HCT116 (cell line): Measurements from ENCODE around the gene SEZ6. TPM values are rescaled to one million over a fixed set of nuclear protein-coding genes. Genes with fewer than 3 reads are reported as not detected.

Experiments used
- ATAC-seq: fragments of 200-7000 bp; cut with Tn5 transposase; 2 replicates; pipeline ENCODE4 v1.9.1; 2020; ENCODE audit warnings: mild to moderate bottlenecking, moderate library complexity
- BruUV-seq: library from RNA; stranded (reverse); fragments of 400-500 nt; replicated peaks from 2 replicates; lab custom pipeline; 2021; lab: Mats Ljungman, UMichigan
- CTCF ChIA-PET: fragments of 300-600 bp; sonication (Branson Sonifier 250); formaldehyde crosslinking; loops from one replicate; lab custom pipeline; 2021; ENCODE audit warnings: antibody characterized with exemption; lab: Charles Lee
- POLR2A ChIA-PET: fragments of 300-600, 350-600 bp; sonication (Branson Sonifier 250); formaldehyde crosslinking; loops from one replicate; lab custom pipeline; 2021; ENCODE audit warnings: antibody characterized with exemption; lab: Charles Lee
- RAD21 ChIA-PET, 2 experiments: fragments of 300-600 bp; sonication (Branson Sonifier 250); formaldehyde crosslinking; loops; one replicate each; lab custom pipeline; 2023; ENCODE audit warnings: low total read pairs in 2 of 2; ENCODE audit not compliant: uncharacterized antibody in 2 of 2, unreplicated experiment in 2 of 2, low non-redundant PET in 1 of 2; lab: Charles Lee
- DNase-seq: peaks from one replicate; pipeline ENCODE4 v3.0.0-alpha.2; 2010; ENCODE audit warnings: low read depth, low spot score
- H2AFZ ChIP-seq: fragments of 200-600 bp; shearing (Covaris generic), sonication (generic); 2 replicates; pipeline ENCODE4 v1.6.1; 2017; ENCODE audit warnings: low read depth, mixed run types, mixed read lengths, antibody characterized with exemption, low read length; ENCODE audit not compliant: poor library complexity, severe bottlenecking
- H3K27ac ChIP-seq: 2 replicates; pipeline ENCODE4 v1.5.1; 2012; ENCODE audit warnings: low read depth, low read length
- H3K27me3 ChIP-seq: fragments of 200-600 bp; sonication (generic); 2 replicates; pipeline ENCODE4 v1.6.1; 2016; ENCODE audit warnings: mixed run types, low read length, mixed read lengths; ENCODE audit not compliant: insufficient read depth
- H3K36me3 ChIP-seq, 2 experiments: fragments of 200-500 bp in 1 of 2; fragments of 200-600 bp in 1 of 2; sonication (Bioruptor generic) in 1 of 2; sonication (generic) in 1 of 2; 2 replicates each; pipeline versions ENCODE4 v1.5.1 to v1.6.1; 2014 to 2016; ENCODE audit warnings: low read length in 2 of 2, inconsistent platforms in 1 of 2, mixed read lengths in 1 of 2, mixed run types in 1 of 2; ENCODE audit not compliant: insufficient read depth in 2 of 2, control insufficient read depth in 1 of 2
- H3K4me1 ChIP-seq, 2 experiments: fragments of 200-600 bp in 1 of 2; sonication (generic) in 1 of 2; 2 replicates each; pipeline versions ENCODE4 v1.5.1 to v1.6.1; 2012 to 2017; ENCODE audit warnings: low read length in 2 of 2, inconsistent platforms in 1 of 2, mild to moderate bottlenecking in 1 of 2, mixed read lengths in 1 of 2, mixed run types in 1 of 2, moderate library complexity in 1 of 2; ENCODE audit not compliant: insufficient read depth in 2 of 2, control insufficient read depth in 1 of 2
- H3K4me2 ChIP-seq: fragments of 200-600 bp; sonication (generic); 2 replicates; pipeline ENCODE4 v1.6.1; 2017; ENCODE audit warnings: mixed run types, low read length, mixed read lengths
- H3K4me3 ChIP-seq, 2 experiments: fragments of 200-600 bp in 1 of 2; sonication (generic) in 1 of 2; replicated peaks in 1 of 2; 2 replicates each; pipeline ENCODE4 v1.5.1; 2011 to 2016; ENCODE audit warnings: low read length in 2 of 2, control low read depth in 1 of 2, low read depth in 1 of 2, mild to moderate bottlenecking in 1 of 2, mixed read lengths in 1 of 2, mixed run types in 1 of 2
- H3K79me2 ChIP-seq: fragments of 200-600 bp; sonication (generic); 2 replicates; pipeline ENCODE4 v1.6.1; 2017; ENCODE audit warnings: mild to moderate bottlenecking, mixed run types, low read length, moderate library complexity, mixed read lengths; ENCODE audit not compliant: insufficient read depth
- H3K9ac ChIP-seq: fragments of 200-600 bp; sonication (generic); 2 replicates; pipeline ENCODE4 v1.6.1; 2016; ENCODE audit warnings: low read length, mixed read lengths
- H3K9me2 ChIP-seq: fragments of 200-600 bp; sonication (generic), shearing (Covaris generic); 2 replicates; pipeline ENCODE4 v1.6.1; 2017; ENCODE audit warnings: mixed run types, mild to moderate bottlenecking, moderate library complexity; ENCODE audit not compliant: insufficient read depth
- H3K9me3 ChIP-seq, 2 experiments: fragments of 200-500 bp in 1 of 2; fragments of 200-600 bp in 1 of 2; sonication (Bioruptor generic) in 1 of 2; sonication (generic) in 1 of 2; 2 replicates each; pipeline ENCODE4 v1.6.1; 2014 to 2017; ENCODE audit warnings: low read length in 2 of 2, mixed read lengths in 2 of 2, inconsistent platforms in 1 of 2, low read depth in 1 of 2, mild to moderate bottlenecking in 1 of 2, mixed run types in 1 of 2, moderate library complexity in 1 of 2; ENCODE audit not compliant: control insufficient read depth in 1 of 2, insufficient read depth in 1 of 2
- H4K20me1 ChIP-seq: fragments of 200-600 bp; sonication (generic), shearing (Covaris generic); 2 replicates; pipeline ENCODE4 v1.6.1; 2017; ENCODE audit warnings: mixed run types, mild to moderate bottlenecking, moderate library complexity; ENCODE audit not compliant: insufficient read depth
- ATF3 ChIP-seq: IDR thresholded peaks from 2 replicates; pipeline ENCODE4 v1.6.1; 2012
- CBX3 ChIP-seq: IDR thresholded peaks from 2 replicates; pipeline ENCODE4 v1.6.1; 2012; ENCODE audit warnings: low read depth
- EGR1 ChIP-seq: IDR thresholded peaks from 2 replicates; pipeline ENCODE4 v1.6.1; 2012; ENCODE audit warnings: low read depth
- ELF1 ChIP-seq: IDR thresholded peaks from 2 replicates; pipeline ENCODE4 v1.6.1; 2012; ENCODE audit warnings: low read depth, borderline replicate concordance
- JUND ChIP-seq: IDR thresholded peaks from 2 replicates; pipeline ENCODE4 v1.6.1; 2012
- POLR2A ChIP-seq: IDR thresholded peaks from 2 replicates; pipeline ENCODE4 v1.7.0; 2011; ENCODE audit warnings: borderline replicate concordance; ENCODE audit not compliant: insufficient read depth, insufficient read length; ENCODE audit errors: extremely low read depth
- RAD21 ChIP-seq: IDR thresholded peaks from 2 replicates; pipeline ENCODE4 v1.6.1; 2012; ENCODE audit warnings: low read depth, mild to moderate bottlenecking
- SIN3A ChIP-seq: IDR thresholded peaks from 2 replicates; pipeline ENCODE4 v1.6.1; 2012; ENCODE audit warnings: low read depth
- SRF ChIP-seq: IDR thresholded peaks from 2 replicates; pipeline ENCODE4 v1.6.1; 2012; ENCODE audit warnings: low read depth
- TCF7L2 ChIP-seq: IDR thresholded peaks from 2 replicates; pipeline ENCODE4 v1.7.0; 2011; ENCODE audit warnings: borderline replicate concordance, inconsistent platforms; ENCODE audit not compliant: insufficient read depth, insufficient read length; ENCODE audit errors: extremely low read depth
- ZNF274 ChIP-seq: fragments of 200-500 bp; sonication (Bioruptor generic); IDR thresholded peaks from 2 replicates; pipeline ENCODE4 v1.6.1; 2014; ENCODE audit warnings: mild to moderate bottlenecking, low read depth, low read length, inconsistent platforms
- intact Hi-C: fragments of 100-400 bp; cut with micrococcal nuclease; formaldehyde crosslinking; loops from 2 replicates; pipeline ENCODE4 v1.10.0; 2022
- total RNA-seq: library from RNA; stranded (reverse); gene quantifications from one replicate; pipeline ENCODE4 v1.2.1, GENCODE V29; 2021; ENCODE audit not compliant: unreplicated experiment

The SEZ6 gene
- total RNA-seq, 1 experiment from 2014 or later: 0.22 TPM

DNA sequence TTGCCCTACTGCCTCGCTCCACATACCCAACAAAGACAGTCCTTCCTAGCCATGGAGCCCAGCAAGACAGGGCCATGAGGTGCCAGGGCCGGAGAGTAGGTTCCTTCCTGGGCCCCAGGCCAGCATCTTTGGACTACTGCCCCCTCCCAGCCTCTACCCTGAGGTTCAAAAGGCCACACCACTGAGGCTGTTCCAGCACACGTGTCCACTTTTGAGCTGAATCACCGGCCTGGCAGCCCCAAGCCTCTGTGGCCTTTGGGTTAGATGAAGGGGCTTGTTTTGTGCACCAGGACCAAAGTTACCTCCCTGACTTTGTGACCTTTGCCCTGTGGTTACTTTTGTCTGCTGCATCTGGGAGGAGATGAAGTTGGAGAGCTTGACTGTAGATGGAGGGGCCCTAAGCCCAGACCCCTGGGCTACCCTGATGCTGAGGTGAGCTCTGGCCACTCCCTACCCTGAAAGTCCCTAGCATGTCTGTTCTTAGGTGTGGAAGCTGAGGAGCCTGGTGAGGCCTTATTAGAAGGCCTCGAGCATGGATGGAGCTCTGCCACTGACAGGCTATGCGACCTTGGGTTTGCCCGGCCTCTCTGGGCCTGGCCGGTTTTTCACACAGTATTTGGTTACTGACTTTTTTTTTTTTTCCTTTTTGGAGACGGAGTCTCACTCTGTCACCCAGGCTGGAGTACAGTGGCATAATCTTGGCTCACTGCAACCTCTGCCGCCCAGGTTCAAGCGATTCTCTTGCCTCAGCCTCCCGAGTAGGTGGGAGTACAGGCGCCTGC, 12.0 kb downstream of the SEZ6 start:
- no peaks in the 10 kb centered on the region for H4K20me1 ChIP-seq
- DNase-seq (no peak), ATAC-seq (no peak)
- peaks cover 13% of the 10 kb centered on the region; the same call in 1 of the 2 replicates for H3K27me3 ChIP-seq
- no peak overlapping the region for H3K9ac ChIP-seq
- H3K4me2 ChIP-seq: no peak overlapping the region
- ChIA-PET CTCF (interaction anchor here (1.8 kb wide), 1 partner anchor 130 kb away, joined by 4 read pairs; no protein-coding TSS in a partner anchor), RAD21 (no interaction called here), POLR2A (no interaction called here)
- H3K4me1 ChIP-seq: peaks cover 3 to 4% of the 10 kb centered on the region in 2 experiments; a peak in 1 of 4 replicates
- no peaks in the 10 kb centered on the region for H3K36me3 ChIP-seq
- BruUV-seq: no TSS peak
- no peaks in the 10 kb centered on the region for H3K79me2 ChIP-seq
- TF ChIP-seq SIN3A: no peak
- no peak for TF ChIP-seq CBX3
- no peak for TF ChIP-seq TCF7L2
- TF ChIP-seq ZNF274: no peak
- TF ChIP-seq POLR2A: no peak
- no peak for TF ChIP-seq RAD21
- no peak for TF ChIP-seq EGR1
- no peak for TF ChIP-seq ATF3
- TF ChIP-seq ELF1: no peak
- TF ChIP-seq JUND: no peak
- TF ChIP-seq SRF: no peak
- H2AFZ ChIP-seq: no peak overlapping the region
- no peak overlapping the region for H3K4me3 ChIP-seq
- H3K9me2 ChIP-seq: no peaks in the 10 kb centered on the region
- intact Hi-C loops: no loop called here
- no peaks in the 10 kb centered on the region for H3K9me3 ChIP-seq
- no peak overlapping the region for H3K27ac ChIP-seq
